ENCODE data around the gene CLRN3.

CLRN3 gene

GRCh38 chr10:127918572-127918971 is 25.8 kb upstream of the CLRN3 start:
- DNase-seq: no peak

DNA sequence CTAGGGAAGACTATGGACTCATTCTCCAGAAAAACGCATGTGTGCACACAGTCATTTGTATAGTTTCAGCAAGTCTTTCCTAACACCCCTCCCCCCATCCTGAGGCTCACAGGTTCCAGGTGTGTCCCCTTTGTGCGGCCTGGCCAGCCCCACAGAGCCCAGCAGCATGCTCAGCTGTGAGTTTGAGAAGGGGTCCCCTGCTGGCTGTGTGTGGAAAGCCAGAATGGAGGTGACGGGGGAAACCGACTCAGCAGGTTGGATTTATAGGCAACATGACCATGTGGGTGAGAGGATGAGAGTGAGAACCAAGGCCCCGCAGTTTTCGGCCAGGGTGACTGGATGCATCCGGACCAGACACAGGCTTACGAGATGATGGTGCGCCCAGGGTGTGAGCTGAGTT is 24.1 kb upstream of the CLRN3 start:
- DNase-seq: no peak

DNA sequence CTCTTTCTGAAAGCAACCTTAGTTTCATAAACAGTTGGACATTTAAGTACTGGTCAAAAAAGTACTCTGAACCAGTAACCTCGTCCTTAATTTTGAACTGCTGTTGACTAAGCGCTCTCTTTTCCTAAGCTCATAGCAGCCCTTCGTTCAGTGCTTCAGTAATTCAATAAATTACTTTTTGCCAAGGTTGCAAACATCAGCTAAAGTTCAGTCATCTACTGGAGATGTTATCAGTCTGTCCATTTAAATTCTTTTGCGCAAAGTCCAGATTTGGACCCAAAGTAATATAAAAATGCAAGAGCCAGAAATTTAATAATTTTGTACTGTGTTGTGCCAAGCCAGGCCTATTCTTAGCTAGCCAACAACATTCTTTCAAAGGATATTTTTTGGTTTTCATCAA is 22.6 kb upstream of the CLRN3 start:
- no peak for DNase-seq

DNA sequence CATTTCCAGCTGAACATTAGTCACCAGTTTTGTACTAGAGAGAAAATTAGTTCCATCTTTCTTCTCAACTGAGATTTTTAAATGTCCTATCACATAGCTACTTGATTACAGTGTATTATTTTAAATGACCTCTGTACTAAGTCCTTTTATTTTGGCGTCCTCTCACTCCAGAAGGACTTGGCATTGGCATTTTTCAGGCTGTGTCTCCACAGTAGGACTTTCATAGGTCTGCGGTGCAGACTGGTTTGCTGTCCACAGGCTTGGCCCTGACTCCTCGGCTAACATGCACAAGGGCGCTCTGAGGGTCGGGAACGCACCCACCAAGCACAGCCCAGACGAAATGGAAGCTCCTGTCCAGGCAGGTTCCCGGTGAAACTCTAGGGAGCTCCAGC is 20.6 kb upstream of the CLRN3 start:
- DNase-seq: no peak

- DNase-seq: no peak
Measured at GRCh38 chr10:127912607-127913367, 20.0 kb upstream of the CLRN3 start.

- no peak for DNase-seq
Measured at GRCh38 chr10:127911867-127912257, 19.1 kb upstream of the CLRN3 start.

DNA sequence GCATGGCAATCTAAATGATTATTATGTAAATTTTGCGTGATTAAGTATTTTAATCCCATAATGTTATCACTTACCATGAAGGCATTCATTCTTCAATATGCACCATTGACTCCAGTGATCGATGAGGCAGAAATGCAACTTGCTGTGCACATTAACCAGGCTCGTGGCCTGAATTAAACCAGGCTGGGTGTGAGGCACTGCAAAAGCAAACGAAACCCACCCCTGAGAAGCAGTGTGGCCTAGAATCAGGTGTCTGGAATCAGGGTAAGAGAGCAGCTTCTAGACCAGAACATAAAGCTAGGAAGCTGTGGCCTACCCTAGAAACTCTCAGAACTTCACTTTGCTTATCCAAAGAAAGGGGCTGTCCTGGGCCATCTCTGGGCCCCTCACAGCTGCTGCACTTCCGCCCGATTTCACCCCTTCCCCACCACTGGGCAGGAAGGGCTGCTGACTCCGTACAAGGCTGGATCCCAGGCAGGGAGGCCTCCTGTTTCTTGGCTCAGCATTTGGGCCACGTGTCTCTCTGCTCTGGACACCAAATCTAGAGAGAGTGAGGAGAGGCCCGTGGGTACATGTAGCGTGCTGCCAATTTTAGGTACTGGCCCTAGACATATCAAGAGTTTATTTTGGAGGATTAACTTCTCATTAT is 18.6 kb upstream of the CLRN3 start:
- DNase-seq: peak; percentile 34

- DNase-seq: no peak
Measured at GRCh38 chr10:127910464-127910770, 17.7 kb upstream of the CLRN3 start.

DNA sequence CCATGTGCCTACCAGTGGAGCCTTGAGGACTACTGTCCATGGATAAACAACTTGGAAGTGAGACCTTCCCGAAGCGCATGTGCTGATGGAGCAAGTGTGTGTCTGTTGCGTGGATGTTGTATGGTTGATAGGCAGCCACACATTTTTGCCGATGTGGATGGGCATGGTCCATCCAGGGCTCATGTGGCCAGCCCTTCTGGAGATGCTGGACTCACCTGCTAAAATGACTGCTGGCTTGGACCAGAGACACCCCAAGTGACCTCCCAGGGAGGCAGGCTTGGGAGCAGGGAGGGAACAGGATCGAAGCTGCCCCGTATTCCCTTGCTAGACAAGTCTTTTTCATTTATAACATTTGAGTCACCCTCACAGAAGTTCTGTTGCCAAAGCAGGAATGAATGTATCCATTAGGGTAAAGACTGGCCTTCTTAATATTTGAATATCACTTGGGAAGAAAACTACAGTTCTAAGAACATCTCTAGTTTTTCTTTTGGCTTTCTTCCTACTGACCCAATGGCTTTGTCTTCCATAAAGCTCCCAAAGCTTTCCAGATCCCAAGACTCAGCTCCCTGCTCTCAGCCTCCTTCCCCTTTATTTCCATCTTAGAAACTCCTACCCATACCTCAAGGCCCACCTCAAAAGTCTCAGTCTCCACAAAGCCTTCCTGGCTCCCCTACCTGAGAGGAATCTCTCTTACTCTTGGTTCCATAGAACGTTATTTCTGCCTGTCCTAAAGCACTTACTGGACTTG is 17.1 kb upstream of the CLRN3 start:
- DNase-seq: no peak

GRCh38 chr10:127908959-127909267 is 16.2 kb upstream of the CLRN3 start:
- no peak for DNase-seq

DNA sequence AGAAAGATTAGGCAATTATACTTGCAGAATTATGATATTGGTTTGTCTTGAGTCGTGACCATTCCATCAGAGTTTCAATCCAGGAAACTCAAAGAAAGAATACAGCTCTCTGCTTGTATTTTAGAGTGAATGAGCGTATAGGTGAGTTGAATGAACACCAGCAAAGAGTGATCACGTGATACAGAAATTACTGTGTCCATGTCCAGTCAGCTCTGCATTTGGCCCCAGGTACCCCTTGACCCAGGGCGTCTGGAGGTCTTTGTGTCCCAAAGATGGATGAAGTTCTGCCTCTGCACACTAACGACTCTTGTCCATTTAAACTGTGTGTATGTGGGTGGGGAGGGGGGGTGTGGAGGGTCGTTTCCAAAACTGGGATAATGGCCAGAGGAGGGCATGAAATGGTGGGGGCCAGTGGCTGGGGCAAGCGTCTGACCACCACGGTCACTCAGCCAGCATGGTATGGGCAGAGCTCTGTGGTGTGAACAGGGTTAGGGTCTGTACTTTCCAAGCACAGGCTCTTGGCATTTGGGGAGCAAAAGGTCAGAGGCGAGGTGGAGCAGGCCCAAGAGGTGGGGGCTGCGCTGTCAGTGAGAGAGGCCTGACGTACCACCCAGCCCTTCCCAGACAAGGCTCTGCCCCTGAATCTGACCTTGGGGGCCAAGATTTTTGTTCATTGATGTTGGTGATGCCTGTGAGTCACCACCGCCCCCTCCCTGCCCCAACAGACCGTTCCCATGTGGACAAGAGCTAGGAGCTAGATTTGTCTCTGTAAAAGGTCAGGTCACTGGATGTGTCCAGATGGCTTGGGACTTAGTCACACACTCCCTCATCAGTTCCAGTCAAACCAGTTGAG is 15.6 kb upstream of the CLRN3 start:
- DNase-seq: no peak

GRCh38 chr10:127907411-127908105 is 14.8 kb upstream of the CLRN3 start:
- no peak for DNase-seq

DNA sequence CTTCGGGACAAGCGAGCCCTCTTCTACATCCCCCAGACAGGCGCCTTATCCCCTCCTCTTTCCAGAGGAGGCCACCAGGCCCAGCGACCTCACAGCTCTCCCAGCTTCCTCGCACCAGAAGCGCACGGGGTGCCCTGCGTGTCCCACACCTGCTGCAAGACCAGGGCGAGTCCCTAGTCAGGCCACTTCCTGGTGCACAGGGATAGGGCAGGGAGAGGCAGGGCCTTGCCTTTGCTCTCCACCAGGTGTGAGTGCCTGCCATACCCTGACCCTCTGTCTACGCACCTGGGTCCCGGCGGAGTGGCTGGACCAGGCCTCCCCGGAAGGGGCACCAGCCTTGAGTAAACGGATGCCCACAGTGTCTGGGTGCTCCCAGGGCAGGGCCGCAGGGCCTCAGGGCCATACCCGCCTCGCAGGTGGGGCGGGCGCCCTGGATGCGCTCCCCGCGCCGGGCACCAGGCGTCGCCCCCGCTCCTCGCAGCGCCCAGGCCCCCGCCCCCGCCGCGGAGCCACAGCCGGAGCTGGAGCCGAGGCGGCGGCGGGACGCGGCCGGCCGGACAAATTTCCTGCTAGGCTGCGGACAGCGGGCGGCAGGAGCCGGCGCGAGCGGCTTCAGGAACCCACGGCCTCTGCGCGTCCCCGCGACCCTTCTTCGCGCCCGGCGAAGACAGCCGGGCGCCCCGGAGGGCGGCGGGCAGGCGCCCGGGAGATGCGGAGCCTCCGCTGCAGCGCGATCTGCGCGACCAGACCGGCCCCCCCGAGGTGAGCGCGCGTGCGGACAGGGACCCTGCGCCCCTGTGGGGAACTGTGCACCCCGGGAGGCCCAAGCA is 14.0 kb upstream of the CLRN3 start, which contains the start of gene PTPRE:
Gene PTPRE (plus strand): TSS at position 556 of the 830 bp plus-strand sequence. CDS start 133,779 bp downstream, outside the sequence.
- peak; percentile 14 for DNase-seq

- no peak for DNase-seq
Measured at GRCh38 chr10:127905848-127906261, 13.1 kb upstream of the CLRN3 start.

DNA sequence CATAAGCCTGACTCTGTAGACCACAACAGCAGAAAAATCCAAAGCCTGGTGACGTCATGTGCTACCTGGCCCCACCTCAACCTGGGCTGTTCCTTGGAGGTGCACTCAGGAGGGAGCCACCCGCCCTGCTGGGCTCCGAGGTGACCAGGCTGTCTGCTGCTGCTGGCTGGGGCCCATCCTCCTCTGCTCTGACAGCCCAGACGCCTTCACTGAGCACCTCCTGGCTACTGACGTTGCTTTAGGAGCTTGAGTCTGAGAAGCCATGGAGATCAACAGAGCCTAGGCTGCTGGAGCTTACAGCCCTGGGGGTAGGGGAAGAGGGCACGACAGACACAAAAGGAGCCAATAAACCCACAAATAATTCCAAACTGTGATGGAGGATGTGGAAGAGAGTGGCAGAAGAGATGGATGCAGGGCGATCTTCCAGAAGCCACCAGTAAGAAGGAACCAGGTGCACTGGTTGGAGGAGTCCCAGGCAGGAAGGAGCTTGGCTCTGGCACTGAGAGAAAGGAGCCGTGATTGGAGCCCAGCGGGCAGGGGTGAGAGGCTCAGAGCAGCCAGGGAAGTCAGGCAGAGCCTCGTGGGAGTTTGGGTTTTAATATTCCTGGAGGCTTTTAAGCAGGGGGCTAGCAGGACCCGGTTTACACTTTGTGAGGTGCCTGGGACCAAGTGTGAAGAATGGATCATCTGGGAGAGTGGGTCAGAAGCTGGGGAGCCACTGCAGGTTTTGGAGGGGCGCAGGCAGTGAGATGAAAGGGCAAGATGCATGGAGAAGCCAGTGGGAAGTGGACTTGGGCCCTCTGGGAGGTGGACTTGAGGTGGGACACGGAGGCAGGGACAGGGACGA is 12.5 kb upstream of the CLRN3 start:
- DNase-seq: no peak

DNA sequence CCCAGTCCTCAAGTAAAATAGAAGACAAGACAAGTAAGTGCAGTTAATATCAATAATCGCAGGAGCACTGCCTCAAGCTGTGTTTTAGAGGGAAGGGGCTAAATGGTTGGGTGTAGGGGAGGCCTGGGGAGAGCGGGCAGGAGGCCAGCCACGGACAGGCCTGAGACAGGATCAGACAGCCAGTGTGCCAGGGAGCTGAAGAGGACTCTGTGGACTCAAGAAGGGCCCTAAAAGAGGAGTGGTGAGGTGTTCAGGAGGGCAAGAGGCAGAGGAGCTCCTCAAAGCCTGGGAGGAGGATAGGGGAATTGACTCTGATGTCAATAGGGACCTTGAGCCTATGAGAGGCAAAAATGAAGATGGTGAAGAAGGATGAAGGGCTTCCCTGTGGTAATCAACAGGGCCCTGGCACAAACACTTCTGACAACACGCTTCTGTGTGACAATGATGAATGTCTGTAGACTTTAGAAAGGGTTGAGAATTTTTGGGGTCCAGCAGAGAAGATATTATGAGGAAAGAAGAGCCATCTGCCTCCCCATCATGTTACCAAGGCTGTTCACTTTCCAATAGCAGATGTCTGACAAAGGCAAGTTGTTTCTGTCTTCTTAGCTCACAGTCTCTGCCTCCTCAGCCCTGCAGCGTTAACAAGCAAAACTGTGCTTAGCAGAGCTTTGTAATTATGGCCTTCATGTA is 11.7 kb upstream of the CLRN3 start:
- DNase-seq: no peak

- DNase-seq: no peak
Measured at GRCh38 chr10:127903789-127904188, 11.0 kb upstream of the CLRN3 start.

DNA sequence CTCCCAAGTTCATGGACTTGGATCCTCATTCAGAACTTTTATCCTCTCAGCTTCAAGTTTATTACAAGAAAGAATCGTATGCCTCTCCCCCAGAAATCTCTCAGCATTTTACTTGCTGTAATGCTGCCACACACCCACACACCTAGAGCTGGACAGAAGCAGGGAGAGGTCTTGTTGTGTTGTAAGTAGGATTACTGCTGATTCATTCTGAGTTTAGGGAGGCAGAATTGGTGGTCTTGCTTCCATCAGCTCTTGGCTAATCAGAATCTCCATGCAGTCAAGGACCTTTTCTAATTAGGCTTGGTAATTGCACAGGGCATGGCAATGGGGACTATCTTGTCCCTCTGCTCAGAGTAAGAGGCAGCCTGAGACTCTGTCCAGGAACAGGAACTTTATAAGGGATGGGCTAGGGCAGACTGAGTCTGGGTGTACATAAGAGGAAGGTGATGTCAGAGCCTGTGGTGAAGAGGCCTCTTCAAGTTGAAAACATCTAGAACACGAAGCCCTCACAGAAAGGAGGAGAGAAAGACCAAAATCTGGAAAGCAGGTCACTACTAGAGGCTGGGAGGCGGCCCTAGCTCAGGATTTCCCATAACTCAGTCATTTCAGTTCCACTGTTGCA is 7.1 kb upstream of the CLRN3 start:
- no peak for DNase-seq

DNA sequence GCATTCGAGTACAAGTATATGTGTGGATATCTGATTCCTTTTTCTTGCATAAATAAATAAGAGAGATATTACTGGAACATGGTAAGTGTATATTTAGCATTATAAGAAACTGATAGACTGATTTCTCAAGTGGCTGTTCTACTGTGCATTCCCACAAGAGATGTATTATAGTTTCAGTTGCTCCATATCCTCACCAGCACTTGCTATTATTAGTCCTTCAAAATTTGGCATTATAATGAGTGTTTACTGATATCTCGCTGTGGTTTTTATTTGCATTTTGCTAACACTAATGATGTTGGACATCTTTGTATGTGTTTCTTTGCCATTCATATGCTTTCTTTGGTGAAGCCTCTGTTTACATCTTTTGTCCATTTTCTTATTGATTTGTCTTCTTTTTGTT is 4.4 kb upstream of the CLRN3 start:
- DNase-seq: no peak

- no peak for DNase-seq
Measured at GRCh38 chr10:127896590-127896989, 3.8 kb upstream of the CLRN3 start.

Measured in NCI-H2171 treated with DMSO at 0.1 percent for 48 hours (cell line).